RPMI8226 (cell line): ENCODE data around the gene PRICKLE4.

Experiments used
- DNase-seq: peaks from one replicate; pipeline ENCODE4 v3.0.0-alpha.2; 2015

Gene PRICKLE4

GRCh38 chr6:41774841-41775240 lies 5.7 kb upstream of the PRICKLE4 start:
- no peak for DNase-seq

- DNase-seq = no peak
These were observed 5.2 kb upstream of the PRICKLE4 start for GRCh38 chr6:41775293-41775882.

- DNase-seq = no peak
These were observed 2.9 kb upstream of the PRICKLE4 start for GRCh38 chr6:41777551-41778285.

DNA sequence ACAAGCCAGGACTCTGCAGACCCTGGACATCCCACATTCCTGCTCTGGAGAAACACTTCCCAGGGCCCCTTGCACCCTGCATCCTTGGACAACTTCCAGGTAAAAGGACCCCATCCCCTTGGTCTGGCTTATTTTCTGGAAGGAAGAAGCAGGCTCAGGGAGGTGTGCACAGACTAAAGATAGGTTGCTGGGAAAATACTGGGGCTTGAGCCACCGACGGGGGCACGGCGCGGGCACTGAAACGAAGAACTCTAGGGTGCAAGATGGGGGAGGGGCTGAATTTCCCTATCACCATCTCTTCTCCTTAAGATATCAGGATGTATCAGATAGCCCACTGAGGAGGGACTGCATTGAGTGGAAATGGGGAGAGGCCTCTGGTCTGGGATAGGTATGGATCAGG lies 1.7 kb upstream of the PRICKLE4 start:
- no peak for DNase-seq

- DNase-seq = no peak
These were observed 1.2 kb upstream of the PRICKLE4 start for GRCh38 chr6:41779336-41779735.

GRCh38 chr6:41779788-41780550 lies 613 bp upstream of the PRICKLE4 start, which contains the start of gene FRS3:
Gene FRS3, minus strand, starts transcription at chr6:41779900. Its CDS starts 2,913 bp downstream, at chr6:41776987.
- DNase-seq = peak; percentile 96

GRCh38 chr6:41781366-41781730 lies 766 bp downstream of the PRICKLE4 start:
- no peak for DNase-seq

DNA sequence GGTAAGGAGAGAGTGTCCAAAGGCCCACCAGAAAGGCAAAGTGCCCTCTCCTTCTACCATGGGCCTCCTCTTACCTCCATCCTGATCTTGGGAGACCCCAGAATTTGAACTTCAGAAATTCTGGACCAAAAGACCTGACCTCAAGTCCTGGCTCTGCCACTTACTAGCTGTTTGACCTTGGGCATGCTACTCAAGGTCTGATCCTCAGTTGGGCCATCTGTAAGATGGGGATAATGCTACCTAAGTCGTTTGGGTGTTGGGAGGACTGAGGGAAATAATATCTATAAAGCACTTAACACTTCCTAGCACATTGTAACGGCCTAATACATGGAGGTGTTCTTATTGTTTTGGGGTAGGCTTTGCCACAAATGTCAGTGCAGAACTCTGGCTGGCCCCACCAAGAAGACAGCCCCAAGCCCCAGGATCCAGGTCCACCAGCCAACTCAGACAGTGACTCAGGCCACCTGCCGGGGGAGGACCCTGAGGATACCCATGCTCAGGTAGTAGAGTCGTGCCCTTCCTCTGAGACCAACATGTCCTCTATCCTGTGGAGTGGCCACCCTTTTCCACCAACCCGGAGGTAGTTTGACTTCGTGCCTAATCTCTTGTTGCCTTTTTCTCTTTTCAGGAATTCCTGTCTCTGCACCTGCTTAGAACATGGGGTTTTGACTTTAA lies 2.7 kb downstream of the PRICKLE4 start:
- no peak for DNase-seq

DNA sequence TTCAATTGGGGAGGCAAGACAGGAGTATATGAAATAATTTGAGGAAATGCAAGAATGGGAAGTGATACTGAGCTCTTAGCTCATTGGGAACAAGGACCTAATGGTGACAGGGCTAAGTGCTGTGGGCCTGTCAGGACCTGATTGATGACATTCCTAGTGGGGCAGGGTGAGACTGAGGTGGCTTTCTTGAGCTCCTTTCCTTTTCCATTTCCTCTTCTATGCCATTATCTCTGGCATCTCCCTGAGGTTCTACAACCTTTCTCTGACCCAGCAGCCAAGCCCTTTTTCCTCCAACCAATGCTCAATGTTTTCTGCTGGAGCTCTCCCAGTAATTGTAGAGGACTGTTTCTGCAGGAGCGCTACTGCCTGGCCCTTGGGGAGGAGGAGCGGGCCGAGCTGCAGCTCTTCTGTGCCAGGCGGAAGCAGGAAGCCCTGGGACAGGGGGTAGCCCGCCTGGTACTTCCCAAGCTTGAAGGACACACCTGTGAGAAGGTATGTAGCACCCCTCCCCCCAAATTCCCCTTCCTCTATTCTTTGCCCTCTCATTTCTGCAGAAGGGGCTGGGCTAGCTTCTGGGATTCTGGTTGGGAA lies 4.1 kb downstream of the PRICKLE4 start:
- no peak for DNase-seq

GRCh38 chr6:41785254-41785653 lies 4.7 kb downstream of the PRICKLE4 start:
- DNase-seq = no peak

GRCh38 chr6:41785689-41786450 lies 5.3 kb downstream of the PRICKLE4 start:
- DNase-seq = no peak

- peak; percentile 90 for DNase-seq
These were observed 6.1 kb downstream of the PRICKLE4 start for GRCh38 chr6:41786451-41787218.

GRCh38 chr6:41787219-41787917 lies 6.8 kb downstream of the PRICKLE4 start, which contains the start of gene TOMM6:
Gene TOMM6, plus strand, starts transcription at chr6:41787694. Its CDS starts 4 bp downstream, at chr6:41787698.
- peak; percentile 96 for DNase-seq

GRCh38 chr6:41789390-41789724 lies 8.8 kb downstream of the PRICKLE4 start:
- DNase-seq = no peak

DNA sequence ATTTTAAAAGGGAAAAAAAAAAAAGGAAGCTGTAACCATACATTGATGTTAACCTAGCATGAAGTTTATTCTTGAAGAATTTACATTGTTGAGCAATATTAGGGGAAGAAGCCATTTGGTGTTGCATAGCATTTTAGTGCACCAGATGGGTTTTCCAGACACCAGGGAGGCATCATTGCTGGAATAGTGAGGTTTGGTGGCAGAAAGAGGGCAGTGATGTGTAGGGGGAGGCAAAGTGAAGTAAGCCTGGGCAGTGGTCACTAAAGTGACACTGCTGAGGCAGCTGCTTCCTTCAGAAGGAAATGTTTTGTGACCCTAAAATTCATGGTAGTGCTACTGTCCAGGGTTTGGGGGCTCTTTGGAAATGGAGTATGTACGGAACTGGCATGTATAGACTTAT lies 9.5 kb downstream of the PRICKLE4 start:
- no peak for DNase-seq

DNA sequence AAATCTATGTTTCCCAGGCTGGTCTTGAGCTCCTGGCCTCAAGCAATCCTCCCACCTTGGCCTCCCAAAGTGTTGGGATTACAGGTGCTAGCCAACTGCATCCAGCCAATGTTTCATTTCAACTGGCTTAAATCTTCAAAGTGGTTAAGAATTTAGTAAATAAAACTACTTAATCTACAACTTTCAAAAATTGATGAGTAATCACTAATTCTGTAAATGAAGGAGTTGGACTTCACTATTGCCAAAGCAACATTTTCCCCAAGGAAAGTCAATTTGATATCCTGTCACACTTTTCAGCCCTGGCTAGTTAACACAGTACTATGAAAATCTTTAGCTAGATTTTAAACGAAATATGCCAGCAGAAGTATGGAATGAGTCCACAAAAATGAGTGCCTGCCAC lies 10.7 kb downstream of the PRICKLE4 start:
- DNase-seq = no peak

GRCh38 chr6:41791984-41792383 lies 11.4 kb downstream of the PRICKLE4 start:
- no peak for DNase-seq

DNA sequence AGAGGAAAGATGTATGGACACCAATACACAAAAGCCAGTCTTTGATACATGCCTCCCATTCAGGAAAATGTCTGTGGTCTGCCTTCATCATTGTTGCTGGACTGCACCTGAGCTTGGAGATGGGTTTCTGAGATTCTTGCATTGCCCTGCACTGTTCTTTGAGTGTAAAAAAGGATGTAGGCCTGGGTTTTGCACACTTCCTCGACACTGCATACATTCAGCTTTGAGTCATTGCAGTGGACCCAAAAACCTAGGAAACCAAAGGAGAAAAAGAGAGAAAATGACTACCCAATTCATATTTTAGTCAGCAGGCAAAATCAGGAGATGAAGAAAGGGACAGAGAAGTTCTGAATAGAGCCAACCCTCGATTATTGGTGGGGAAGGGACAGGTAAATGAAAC lies 15.9 kb downstream of the PRICKLE4 start:
- DNase-seq = no peak

DNA sequence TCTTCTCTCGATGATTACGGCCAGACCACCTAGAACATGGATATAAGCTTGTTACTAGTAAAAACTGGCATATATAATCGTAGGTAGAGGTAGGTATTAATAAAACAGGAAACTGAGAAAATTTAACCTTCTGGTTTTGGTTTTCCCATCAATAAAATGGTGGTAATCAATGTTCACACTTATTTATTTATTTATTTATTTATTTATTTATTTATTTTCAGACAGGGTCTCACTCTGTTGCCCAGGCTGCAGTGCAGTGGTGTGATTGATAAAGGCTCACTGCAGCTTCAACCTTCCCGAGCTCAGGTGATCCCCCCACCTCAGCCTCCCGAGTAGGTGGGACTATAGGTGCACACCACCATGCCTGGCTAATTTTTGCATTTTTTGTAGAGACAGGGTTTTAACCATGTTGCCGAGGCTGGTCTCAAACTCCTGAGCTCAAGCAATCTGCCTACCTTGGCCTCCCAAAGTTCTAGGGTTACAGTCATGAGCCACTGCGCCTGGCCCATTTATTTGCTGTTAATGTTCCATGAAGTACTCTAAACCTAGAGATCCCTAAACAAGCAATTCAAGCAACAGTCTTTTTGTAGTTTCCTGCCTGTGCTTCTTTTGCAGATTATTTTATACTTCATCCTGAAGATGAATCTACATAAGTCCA lies 18.4 kb downstream of the PRICKLE4 start:
- no peak for DNase-seq

DNA sequence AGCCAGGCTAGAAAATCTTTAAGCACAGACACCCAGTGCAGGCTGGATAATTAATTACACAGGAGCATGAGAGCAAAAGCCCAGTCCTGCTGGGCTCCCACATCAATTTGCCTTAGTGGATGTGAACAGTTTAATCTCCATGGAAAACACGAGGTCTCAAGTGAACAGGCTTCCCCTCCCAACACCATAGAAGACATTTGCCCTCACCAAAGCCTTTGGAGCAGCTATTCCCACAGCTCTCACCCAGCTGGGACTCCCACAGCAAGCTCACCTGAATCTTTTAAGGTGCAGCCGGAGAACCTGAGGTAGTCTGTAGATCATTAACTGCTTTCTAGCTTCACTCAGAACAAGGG lies 19.0 kb downstream of the PRICKLE4 start:
- no peak for DNase-seq
